ENCODE results near the gene COL19A1.

- no peak for TF ChIP-seq E2F5 (CRISPR knock-in tag; IDR thresholded peaks at IDR 0.05)
- TF ChIP-seq EP300 (IDR thresholded peaks at IDR 0.05; ENCODE audit: low read length): no peak
These were observed 49.0 kb downstream of the COL19A1 start for GRCh38 chr6:69915346-69915745.
